WTC11 (cell line): ENCODE results near the gene EEF2. TPM values are rescaled to one million over a fixed set of nuclear protein-coding genes. Genes with fewer than 3 reads are reported as not detected.

Experiments used
- ATAC-seq: fragments of 200-7000 bp; cut with Tn5 transposase; 2 replicates; pipeline ENCODE4 v1.10.0; 2021; ENCODE audit warnings: mild to moderate bottlenecking, moderate library complexity
- CTCF ChIA-PET: fragments of 300-600 bp; sonication (Branson Sonifier 250); formaldehyde crosslinking; loops from one replicate; lab custom pipeline; 2021; ENCODE audit warnings: antibody characterized with exemption; lab: Charles Lee
- POLR2A ChIA-PET: fragments of 350-600 bp; sonication (Branson Sonifier 250); formaldehyde crosslinking; loops from one replicate; lab custom pipeline; 2021; ENCODE audit warnings: antibody characterized with exemption; lab: Charles Lee
- DNase-seq: peaks from one replicate; pipeline ENCODE4 v3.0.0; 2021; ENCODE audit warnings: low spot score
- H3K27ac Mint-ChIP-seq: 2 replicates; pipeline ENCODE4 v1.8.0; 2021; ENCODE audit warnings: mixed read lengths
- H3K27me3 Mint-ChIP-seq: 2 replicates; pipeline ENCODE4 v1.8.0; 2021; ENCODE audit warnings: low read depth, mild to moderate bottlenecking, moderate library complexity, mixed read lengths
- H3K36me3 Mint-ChIP-seq: 2 replicates; pipeline ENCODE4 v1.8.0; 2021; ENCODE audit warnings: mixed read lengths
- H3K4me1 Mint-ChIP-seq: 2 replicates; pipeline ENCODE4 v1.8.0; 2022; ENCODE audit warnings: mixed read lengths
- H3K4me3 Mint-ChIP-seq: 2 replicates; pipeline ENCODE4 v1.8.0; 2021; ENCODE audit warnings: mild to moderate bottlenecking, moderate library complexity, mixed read lengths
- H3K9me3 Mint-ChIP-seq: 2 replicates; pipeline ENCODE4 v1.8.0; 2021; ENCODE audit warnings: mixed read lengths
- AR ChIP-seq: fragments of 250-450 bp; sonication (Bioruptor Pico); IDR thresholded peaks from 2 replicates; pipeline ENCODE4 v1.9.0; 2021; ENCODE audit warnings: mild to moderate bottlenecking
- ATF2 ChIP-seq: sonication (generic); formaldehyde crosslinking; IDR thresholded peaks from 2 replicates; pipeline ENCODE4 v1.8.1; 2022; ENCODE audit warnings: low read depth, missing genetic modification reagents, borderline replicate concordance
- FOXJ3 ChIP-seq: sonication (generic); formaldehyde crosslinking; IDR thresholded peaks from 2 replicates; pipeline ENCODE4 v1.9.0; 2021; ENCODE audit warnings: missing genetic modification reagents, mild to moderate bottlenecking, borderline replicate concordance
- FOXP1 ChIP-seq: sonication (generic); formaldehyde crosslinking; IDR thresholded peaks from 2 replicates; pipeline ENCODE4 v1.8.0; 2022; ENCODE audit warnings: missing genetic modification reagents, mild to moderate bottlenecking, moderate library complexity, borderline replicate concordance
- GRHL2 ChIP-seq: fragments of 250-450 bp; sonication (Bioruptor Pico); IDR thresholded peaks from 2 replicates; pipeline ENCODE4 v1.8.0; 2022; ENCODE audit warnings: mild to moderate bottlenecking, moderate library complexity; ENCODE audit not compliant: insufficient replicate concordance, severe bottlenecking
- KAT7 ChIP-seq: sonication (generic); formaldehyde crosslinking; IDR thresholded peaks from 2 replicates; pipeline ENCODE4 v1.8.1; 2023; ENCODE audit warnings: missing genetic modification reagents, mild to moderate bottlenecking, borderline replicate concordance
- MYBL2 ChIP-seq: sonication (generic); formaldehyde crosslinking; IDR thresholded peaks from 2 replicates; pipeline ENCODE4 v1.8.1; 2023; ENCODE audit warnings: mild to moderate bottlenecking, moderate library complexity, missing genetic modification reagents
- NFATC4 ChIP-seq: fragments of 250-450 bp; sonication (Bioruptor Pico); IDR thresholded peaks from 2 replicates; pipeline ENCODE4 v1.9.0; 2021; ENCODE audit warnings: mild to moderate bottlenecking
- NFE2L1 ChIP-seq: sonication (generic); formaldehyde crosslinking; IDR thresholded peaks from 2 replicates; pipeline ENCODE4 v1.8.1; 2023; ENCODE audit warnings: missing genetic modification reagents
- NR3C1 ChIP-seq: sonication (generic); formaldehyde crosslinking; conservative IDR thresholded peaks from 2 replicates; pipeline ENCODE4 v1.8.1; 2023; ENCODE audit warnings: low read depth, mild to moderate bottlenecking, missing genetic modification reagents
- OVOL2 ChIP-seq: fragments of 250-450 bp; sonication (Bioruptor Pico); IDR thresholded peaks from 2 replicates; pipeline ENCODE4 v1.9.0; 2021; ENCODE audit warnings: mild to moderate bottlenecking, borderline replicate concordance
- RORB ChIP-seq: fragments of 250-450 bp; sonication (Bioruptor Pico); IDR thresholded peaks from 2 replicates; pipeline ENCODE4 v1.9.0; 2021; ENCODE audit warnings: mild to moderate bottlenecking
- SMAD3 ChIP-seq: sonication (generic); formaldehyde crosslinking; IDR thresholded peaks from 2 replicates; pipeline ENCODE4 v1.8.0; 2022; ENCODE audit warnings: missing genetic modification reagents, mild to moderate bottlenecking, borderline replicate concordance
- TEAD1 ChIP-seq: sonication (generic); formaldehyde crosslinking; IDR thresholded peaks from 2 replicates; pipeline ENCODE4 v1.8.0; 2022; ENCODE audit warnings: mild to moderate bottlenecking, missing genetic modification reagents
- ZMAT4 ChIP-seq: fragments of 250-450 bp; sonication (Bioruptor Pico); IDR thresholded peaks from 2 replicates; pipeline ENCODE4 v1.9.0; 2021; ENCODE audit warnings: mild to moderate bottlenecking
- ZNF138 ChIP-seq: sonication (generic); formaldehyde crosslinking; conservative IDR thresholded peaks from 2 replicates; pipeline ENCODE4 v1.8.1; 2022; ENCODE audit warnings: mild to moderate bottlenecking, moderate library complexity, missing genetic modification reagents
- ZNF232 ChIP-seq: sonication (generic); formaldehyde crosslinking; IDR thresholded peaks from 2 replicates; pipeline ENCODE4 v1.8.0; 2022; ENCODE audit warnings: mild to moderate bottlenecking, missing genetic modification reagents
- ZNF416 ChIP-seq: fragments of 250-450 bp; sonication (Bioruptor Pico); IDR thresholded peaks from 2 replicates; pipeline ENCODE4 v1.9.0; 2021; ENCODE audit warnings: mild to moderate bottlenecking, inconsistent platforms
- ZNF671 ChIP-seq: fragments of 250-450 bp; sonication (Bioruptor Pico); IDR thresholded peaks from 2 replicates; pipeline ENCODE4 v1.8.0; 2021; ENCODE audit warnings: mild to moderate bottlenecking
- total RNA-seq: library from RNA; stranded (reverse); gene quantifications from 3 replicates; pipeline ENCODE4 v1.2.3, GENCODE V29; 2021
- TF ChIP-seq, protein P1 (sequence below): sonication (generic); formaldehyde crosslinking; IDR thresholded peaks from 2 replicates; pipeline ENCODE4 v1.8.0; 2022; ENCODE audit warnings: mild to moderate bottlenecking, missing genetic modification reagents
- TF ChIP-seq, protein P2 (sequence below): fragments of 250-450 bp; sonication (Bioruptor Pico); IDR thresholded peaks from 2 replicates; pipeline ENCODE4 v1.9.0; 2021; ENCODE audit warnings: mild to moderate bottlenecking, borderline replicate concordance
- TF ChIP-seq, protein P3 (sequence below): sonication (generic); formaldehyde crosslinking; IDR thresholded peaks from 2 replicates; pipeline ENCODE4 v1.8.1; 2022; ENCODE audit warnings: mild to moderate bottlenecking, moderate library complexity, missing genetic modification reagents
- TF ChIP-seq, protein P4 (sequence below): sonication (generic); formaldehyde crosslinking; conservative IDR thresholded peaks from 2 replicates; pipeline ENCODE4 v1.8.1; 2023; ENCODE audit warnings: mild to moderate bottlenecking, low read depth, missing genetic modification reagents, moderate library complexity

Gene EEF2
- total RNA-seq, 1 experiment from 2014 or later, result 3,572 TPM

GRCh38 chr19:3975637-3976087 lies 9.6 kb downstream of the EEF2 start:
- Mint-ChIP-seq H3K27ac (peak overlapping the region; percentile 60), H3K4me3 (no peak overlapping the region), H3K4me1 (peaks cover 6% of the 10 kb centered on the region), H3K27me3 (no peaks in the 10 kb centered on the region), H3K36me3 (peaks cover 50% of the 10 kb centered on the region), H3K9me3 (no peaks in the 10 kb centered on the region)
- ATAC-seq, result no peak
- CTCF ChIA-PET, result interaction anchor here (0.7 kb wide), 1 partner anchor 164 kb away, joined by 3 read pairs; no protein-coding TSS in a partner anchor
- POLR2A ChIA-PET, result interaction anchor here (0.7 to 1.2 kb wide), 4 partner anchors 10 to 1205 kb away, joined by 3 to 7 read pairs (median 4); no protein-coding TSS in a partner anchor
- DNase-seq, result no peak
- peak; percentile 13; the same call in 1 of the 2 replicates for TF ChIP-seq RORB
- TF ChIP-seq ZMAT4 (CRISPR knock-in tag), result 0 out of 2 replicates have a peak, but pooled peaks have one; percentile 20
- TF ChIP-seq FOXP1 (CRISPR knock-in tag), result no peak
- TF ChIP-seq NR3C1 (CRISPR knock-in tag), result no peak
- TF ChIP-seq SMAD3 (CRISPR knock-in tag), result no peak
- TF ChIP-seq, protein P1, sequence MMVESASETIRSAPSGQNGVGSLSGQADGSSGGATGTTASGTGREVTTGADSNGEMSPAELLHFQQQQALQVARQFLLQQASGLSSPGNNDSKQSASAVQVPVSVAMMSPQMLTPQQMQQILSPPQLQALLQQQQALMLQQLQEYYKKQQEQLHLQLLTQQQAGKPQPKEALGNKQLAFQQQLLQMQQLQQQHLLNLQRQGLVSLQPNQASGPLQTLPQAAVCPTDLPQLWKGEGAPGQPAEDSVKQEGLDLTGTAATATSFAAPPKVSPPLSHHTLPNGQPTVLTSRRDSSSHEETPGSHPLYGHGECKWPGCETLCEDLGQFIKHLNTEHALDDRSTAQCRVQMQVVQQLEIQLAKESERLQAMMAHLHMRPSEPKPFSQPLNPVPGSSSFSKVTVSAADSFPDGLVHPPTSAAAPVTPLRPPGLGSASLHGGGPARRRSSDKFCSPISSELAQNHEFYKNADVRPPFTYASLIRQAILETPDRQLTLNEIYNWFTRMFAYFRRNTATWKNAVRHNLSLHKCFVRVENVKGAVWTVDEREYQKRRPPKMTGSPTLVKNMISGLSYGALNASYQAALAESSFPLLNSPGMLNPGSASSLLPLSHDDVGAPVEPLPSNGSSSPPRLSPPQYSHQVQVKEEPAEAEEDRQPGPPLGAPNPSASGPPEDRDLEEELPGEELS, result no peak
- no peak for TF ChIP-seq KAT7 (CRISPR knock-in tag)
- no peak for TF ChIP-seq MYBL2 (CRISPR knock-in tag)
- TF ChIP-seq ZNF671 (CRISPR knock-in tag), result peak; percentile 83; the same call in 1 of the 2 replicates
- no peak for TF ChIP-seq ZNF138 (CRISPR knock-in tag)
- TF ChIP-seq ZNF416 (CRISPR knock-in tag), result peak; percentile 79; the same call in 1 of the 2 replicates
- TF ChIP-seq OVOL2 (CRISPR knock-in tag), result no peak
- no peak for TF ChIP-seq TEAD1 (CRISPR knock-in tag)
- TF ChIP-seq, protein P2, sequence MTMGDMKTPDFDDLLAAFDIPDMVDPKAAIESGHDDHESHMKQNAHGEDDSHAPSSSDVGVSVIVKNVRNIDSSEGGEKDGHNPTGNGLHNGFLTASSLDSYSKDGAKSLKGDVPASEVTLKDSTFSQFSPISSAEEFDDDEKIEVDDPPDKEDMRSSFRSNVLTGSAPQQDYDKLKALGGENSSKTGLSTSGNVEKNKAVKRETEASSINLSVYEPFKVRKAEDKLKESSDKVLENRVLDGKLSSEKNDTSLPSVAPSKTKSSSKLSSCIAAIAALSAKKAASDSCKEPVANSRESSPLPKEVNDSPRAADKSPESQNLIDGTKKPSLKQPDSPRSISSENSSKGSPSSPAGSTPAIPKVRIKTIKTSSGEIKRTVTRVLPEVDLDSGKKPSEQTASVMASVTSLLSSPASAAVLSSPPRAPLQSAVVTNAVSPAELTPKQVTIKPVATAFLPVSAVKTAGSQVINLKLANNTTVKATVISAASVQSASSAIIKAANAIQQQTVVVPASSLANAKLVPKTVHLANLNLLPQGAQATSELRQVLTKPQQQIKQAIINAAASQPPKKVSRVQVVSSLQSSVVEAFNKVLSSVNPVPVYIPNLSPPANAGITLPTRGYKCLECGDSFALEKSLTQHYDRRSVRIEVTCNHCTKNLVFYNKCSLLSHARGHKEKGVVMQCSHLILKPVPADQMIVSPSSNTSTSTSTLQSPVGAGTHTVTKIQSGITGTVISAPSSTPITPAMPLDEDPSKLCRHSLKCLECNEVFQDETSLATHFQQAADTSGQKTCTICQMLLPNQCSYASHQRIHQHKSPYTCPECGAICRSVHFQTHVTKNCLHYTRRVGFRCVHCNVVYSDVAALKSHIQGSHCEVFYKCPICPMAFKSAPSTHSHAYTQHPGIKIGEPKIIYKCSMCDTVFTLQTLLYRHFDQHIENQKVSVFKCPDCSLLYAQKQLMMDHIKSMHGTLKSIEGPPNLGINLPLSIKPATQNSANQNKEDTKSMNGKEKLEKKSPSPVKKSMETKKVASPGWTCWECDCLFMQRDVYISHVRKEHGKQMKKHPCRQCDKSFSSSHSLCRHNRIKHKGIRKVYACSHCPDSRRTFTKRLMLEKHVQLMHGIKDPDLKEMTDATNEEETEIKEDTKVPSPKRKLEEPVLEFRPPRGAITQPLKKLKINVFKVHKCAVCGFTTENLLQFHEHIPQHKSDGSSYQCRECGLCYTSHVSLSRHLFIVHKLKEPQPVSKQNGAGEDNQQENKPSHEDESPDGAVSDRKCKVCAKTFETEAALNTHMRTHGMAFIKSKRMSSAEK (CRISPR knock-in tag), result peak; percentile 76; the same call in 1 of the 2 replicates
- peak; percentile 87 for TF ChIP-seq AR
- no peak for TF ChIP-seq ZNF232
- TF ChIP-seq, protein P3, sequence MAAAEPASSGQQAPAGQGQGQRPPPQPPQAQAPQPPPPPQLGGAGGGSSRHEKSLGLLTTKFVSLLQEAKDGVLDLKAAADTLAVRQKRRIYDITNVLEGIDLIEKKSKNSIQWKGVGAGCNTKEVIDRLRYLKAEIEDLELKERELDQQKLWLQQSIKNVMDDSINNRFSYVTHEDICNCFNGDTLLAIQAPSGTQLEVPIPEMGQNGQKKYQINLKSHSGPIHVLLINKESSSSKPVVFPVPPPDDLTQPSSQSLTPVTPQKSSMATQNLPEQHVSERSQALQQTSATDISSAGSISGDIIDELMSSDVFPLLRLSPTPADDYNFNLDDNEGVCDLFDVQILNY (CRISPR knock-in tag), result no peak
- no peak for TF ChIP-seq NFE2L1
- TF ChIP-seq FOXJ3 (CRISPR knock-in tag), result no peak
- TF ChIP-seq NFATC4 (CRISPR knock-in tag), result peak; percentile 85
- TF ChIP-seq GRHL2 (CRISPR knock-in tag), result no peak
- TF ChIP-seq ATF2, result no peak
- TF ChIP-seq, protein P4, sequence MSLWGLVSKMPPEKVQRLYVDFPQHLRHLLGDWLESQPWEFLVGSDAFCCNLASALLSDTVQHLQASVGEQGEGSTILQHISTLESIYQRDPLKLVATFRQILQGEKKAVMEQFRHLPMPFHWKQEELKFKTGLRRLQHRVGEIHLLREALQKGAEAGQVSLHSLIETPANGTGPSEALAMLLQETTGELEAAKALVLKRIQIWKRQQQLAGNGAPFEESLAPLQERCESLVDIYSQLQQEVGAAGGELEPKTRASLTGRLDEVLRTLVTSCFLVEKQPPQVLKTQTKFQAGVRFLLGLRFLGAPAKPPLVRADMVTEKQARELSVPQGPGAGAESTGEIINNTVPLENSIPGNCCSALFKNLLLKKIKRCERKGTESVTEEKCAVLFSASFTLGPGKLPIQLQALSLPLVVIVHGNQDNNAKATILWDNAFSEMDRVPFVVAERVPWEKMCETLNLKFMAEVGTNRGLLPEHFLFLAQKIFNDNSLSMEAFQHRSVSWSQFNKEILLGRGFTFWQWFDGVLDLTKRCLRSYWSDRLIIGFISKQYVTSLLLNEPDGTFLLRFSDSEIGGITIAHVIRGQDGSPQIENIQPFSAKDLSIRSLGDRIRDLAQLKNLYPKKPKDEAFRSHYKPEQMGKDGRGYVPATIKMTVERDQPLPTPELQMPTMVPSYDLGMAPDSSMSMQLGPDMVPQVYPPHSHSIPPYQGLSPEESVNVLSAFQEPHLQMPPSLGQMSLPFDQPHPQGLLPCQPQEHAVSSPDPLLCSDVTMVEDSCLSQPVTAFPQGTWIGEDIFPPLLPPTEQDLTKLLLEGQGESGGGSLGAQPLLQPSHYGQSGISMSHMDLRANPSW, result no peak
